Measurements from ENCODE around the gene UPF2. TPM values are rescaled to one million over a fixed set of nuclear protein-coding genes. Genes with fewer than 3 reads are reported as not detected.

UPF2 gene
- total and polyA plus RNA-seq, 2 of the 13 experiments (the other 11 are each of a cell fraction or from before 2014, with no cell fraction given): 6.2 to 14.5 TPM

DNA sequence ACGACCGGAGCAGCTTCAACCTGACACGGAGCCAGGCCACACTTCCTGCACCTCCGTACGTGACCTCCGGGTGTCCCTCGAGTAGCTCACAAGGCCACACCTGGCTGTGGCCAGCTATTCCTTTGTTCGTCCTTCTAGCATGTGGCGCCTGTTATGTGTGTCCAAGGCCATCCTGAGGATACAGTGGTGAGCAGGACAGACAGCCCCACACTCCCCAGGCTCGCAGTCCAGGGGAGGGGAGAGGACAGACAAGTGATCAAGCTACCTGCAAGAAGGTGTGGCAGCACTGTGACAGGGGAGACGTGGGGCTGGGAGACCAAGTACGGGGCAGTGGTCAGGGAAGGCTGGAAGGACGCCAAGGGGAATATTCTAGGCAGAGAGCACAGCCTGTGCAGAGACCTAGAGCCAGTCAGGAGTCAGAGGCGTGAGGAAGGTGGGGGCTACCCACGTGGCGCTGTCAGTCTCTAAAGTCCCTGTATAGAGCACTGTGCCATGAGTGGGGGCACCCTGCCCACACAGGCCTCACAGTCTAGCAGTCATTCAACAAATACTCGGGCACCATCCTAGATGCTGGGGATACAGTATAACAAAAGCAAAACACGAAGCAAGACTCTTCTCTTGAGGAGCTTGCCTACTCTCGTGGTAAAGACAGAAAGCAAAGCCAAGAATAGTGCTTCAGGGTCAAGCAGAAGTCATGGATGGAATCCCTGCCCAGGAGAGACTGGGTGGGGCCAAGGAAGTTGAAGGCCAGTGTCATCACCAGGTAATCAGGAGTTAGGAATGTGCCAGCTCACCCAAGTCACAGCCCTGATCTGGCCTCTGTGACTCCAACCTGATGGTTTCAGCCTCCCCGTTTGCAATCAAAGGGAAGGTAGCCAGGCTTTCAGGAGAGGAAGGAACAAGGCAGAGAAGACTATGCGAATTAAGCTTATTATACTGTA lies 160.9 kb downstream of the UPF2 start (continued):
- TF ChIP-seq, protein P1, sequence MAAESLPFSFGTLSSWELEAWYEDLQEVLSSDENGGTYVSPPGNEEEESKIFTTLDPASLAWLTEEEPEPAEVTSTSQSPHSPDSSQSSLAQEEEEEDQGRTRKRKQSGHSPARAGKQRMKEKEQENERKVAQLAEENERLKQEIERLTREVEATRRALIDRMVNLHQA (CRISPR knock-in tag; IDR thresholded peaks at IDR 0.05): no peak
- TF ChIP-seq ZNF800 (CRISPR knock-in tag; IDR thresholded peaks at IDR 0.05) (no peak), CBX1 (IDR thresholded peaks at IDR 0.05; ENCODE audit: low read depth) (peak; percentile 51), DR1 (CRISPR knock-in tag; IDR thresholded peaks at IDR 0.05) (no peak; the same call in 1 of the 2 replicates), SRSF9 (IDR thresholded peaks at IDR 0.05; ENCODE audit: borderline replicate concordance, insufficient read depth, low read depth, low read length, poor library complexity, severe bottlenecking) (no peak), ZNF121 (CRISPR knock-in tag; IDR thresholded peaks at IDR 0.05) (no peak), ZNF225 (CRISPR knock-in tag; IDR thresholded peaks at IDR 0.05) (no peak), DBP (CRISPR knock-in tag; IDR thresholded peaks at IDR 0.05; ENCODE audit: not compliant biosample characterization) (no peak), NR2F6 (IDR thresholded peaks at IDR 0.05) (0 out of 2 replicates have a peak, but pooled peaks have one; percentile 8), NR2F6 (CRISPR knock-in tag; IDR thresholded peaks at IDR 0.05) (peak; percentile 44; the same call in 1 of the 2 replicates), ZNF260 (CRISPR knock-in tag; IDR thresholded peaks at IDR 0.05; ENCODE audit: borderline replicate concordance, low read depth) (no peak), CHD4 (IDR thresholded peaks at IDR 0.05; ENCODE audit: borderline replicate concordance, low read length) (no peak)
- TF ChIP-seq, protein P2, sequence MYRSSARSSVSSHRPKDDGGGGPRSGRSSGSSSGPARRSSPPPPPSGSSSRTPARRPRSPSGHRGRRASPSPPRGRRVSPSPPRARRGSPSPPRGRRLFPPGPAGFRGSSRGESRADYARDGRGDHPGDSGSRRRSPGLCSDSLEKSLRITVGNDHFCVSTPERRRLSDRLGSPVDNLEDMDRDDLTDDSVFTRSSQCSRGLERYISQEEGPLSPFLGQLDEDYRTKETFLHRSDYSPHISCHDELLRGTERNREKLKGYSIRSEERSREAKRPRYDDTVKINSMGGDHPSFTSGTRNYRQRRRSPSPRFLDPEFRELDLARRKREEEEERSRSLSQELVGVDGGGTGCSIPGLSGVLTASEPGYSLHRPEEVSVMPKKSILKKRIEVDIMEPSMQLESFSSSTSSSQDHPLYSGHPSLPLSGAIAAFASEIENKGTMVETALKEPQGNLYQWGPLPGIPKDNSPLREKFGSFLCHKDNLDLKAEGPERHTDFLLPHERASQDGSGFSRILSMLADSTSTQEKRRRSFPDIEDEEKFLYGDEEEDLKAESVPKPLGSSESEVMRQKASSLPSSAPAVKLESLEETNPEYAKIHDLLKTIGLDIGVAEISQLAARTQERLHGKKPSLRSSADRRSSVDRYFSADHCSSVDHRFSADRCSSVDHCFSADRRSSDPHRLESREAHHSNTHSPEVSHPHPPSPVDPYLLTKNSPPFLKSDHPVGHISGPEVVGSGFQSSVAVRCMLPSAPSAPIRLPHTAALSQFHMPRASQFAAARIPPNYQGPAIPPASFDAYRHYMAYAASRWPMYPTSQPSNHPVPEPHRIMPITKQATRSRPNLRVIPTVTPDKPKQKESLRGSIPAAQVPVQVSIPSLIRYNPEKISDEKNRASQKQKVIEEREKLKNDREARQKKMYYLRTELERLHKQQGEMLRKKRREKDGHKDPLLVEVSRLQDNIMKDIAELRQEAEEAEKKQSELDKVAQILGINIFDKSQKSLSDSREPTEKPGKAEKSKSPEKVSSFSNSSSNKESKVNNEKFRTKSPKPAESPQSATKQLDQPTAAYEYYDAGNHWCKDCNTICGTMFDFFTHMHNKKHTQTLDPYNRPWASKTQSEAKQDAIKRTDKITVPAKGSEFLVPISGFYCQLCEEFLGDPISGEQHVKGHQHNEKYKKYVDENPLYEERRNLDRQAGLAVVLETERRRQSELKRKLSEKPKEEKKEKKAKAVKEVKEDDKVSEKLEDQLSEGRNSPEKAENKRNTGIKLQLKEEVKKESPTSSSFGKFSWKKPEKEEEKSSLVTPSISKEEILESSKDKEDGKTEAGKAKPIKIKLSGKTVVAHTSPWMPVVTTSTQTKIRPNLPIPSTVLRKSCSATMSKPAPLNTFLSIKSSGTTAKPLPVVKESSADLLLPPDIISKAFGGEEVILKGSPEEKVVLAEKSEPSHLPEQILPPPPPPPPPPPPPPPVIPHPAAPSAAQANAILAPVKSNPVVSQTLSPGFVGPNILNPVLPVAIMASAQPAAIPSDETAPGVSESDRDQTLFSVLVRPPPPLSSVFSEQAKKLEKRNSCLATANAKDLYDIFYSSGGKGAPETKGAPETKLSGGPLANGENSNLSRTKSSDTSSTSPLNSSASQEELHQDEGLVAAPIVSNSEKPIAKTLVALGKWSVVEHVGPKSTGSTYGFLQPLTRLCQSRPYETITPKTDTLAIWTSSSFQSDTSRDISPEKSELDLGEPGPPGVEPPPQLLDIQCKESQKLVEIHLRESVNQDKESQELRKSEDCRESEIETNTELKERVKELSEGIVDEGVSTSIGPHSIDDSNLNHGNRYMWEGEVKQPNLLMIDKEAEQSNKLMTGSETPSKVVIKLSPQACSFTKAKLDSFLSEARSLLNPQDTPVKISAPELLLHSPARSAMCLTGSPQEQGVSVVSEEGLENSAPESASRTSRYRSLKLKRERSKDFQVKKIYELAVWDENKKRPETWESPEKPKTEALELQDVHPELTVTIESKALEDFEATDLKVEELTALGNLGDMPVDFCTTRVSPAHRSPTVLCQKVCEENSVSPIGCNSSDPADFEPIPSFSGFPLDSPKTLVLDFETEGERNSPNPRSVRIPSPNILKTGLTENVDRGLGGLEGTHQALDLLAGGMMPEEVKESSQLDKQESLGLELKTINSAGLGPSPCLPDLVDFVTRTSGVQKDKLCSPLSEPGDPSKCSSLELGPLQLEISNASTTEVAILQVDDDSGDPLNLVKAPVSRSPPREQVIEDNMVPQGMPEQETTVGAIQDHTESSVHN (CRISPR knock-in tag; IDR thresholded peaks at IDR 0.05): no peak
- TF ChIP-seq, protein P3, sequence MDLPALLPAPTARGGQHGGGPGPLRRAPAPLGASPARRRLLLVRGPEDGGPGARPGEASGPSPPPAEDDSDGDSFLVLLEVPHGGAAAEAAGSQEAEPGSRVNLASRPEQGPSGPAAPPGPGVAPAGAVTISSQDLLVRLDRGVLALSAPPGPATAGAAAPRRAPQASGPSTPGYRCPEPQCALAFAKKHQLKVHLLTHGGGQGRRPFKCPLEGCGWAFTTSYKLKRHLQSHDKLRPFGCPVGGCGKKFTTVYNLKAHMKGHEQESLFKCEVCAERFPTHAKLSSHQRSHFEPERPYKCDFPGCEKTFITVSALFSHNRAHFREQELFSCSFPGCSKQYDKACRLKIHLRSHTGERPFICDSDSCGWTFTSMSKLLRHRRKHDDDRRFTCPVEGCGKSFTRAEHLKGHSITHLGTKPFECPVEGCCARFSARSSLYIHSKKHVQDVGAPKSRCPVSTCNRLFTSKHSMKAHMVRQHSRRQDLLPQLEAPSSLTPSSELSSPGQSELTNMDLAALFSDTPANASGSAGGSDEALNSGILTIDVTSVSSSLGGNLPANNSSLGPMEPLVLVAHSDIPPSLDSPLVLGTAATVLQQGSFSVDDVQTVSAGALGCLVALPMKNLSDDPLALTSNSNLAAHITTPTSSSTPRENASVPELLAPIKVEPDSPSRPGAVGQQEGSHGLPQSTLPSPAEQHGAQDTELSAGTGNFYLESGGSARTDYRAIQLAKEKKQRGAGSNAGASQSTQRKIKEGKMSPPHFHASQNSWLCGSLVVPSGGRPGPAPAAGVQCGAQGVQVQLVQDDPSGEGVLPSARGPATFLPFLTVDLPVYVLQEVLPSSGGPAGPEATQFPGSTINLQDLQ (CRISPR knock-in tag; IDR thresholded peaks at IDR 0.05): no peak
